HG03066 (cell line): ENCODE data around the gene ADRA2B.

Source experiments
- ATAC-seq: cut with Tn5 transposase; IDR thresholded peaks from one replicate; pipeline ENCODE4 v1.9.1; 2021; ENCODE audit warnings: low read depth; ENCODE audit not compliant: unreplicated experiment

The ADRA2B gene

GRCh38 chr2:96106991-96107707, 9.2 kb downstream of the ADRA2B start:
- no peak for ATAC-seq

- no peak for ATAC-seq
Measured at GRCh38 chr2:96105994-96106715, 10.2 kb downstream of the ADRA2B start.

- no peak for ATAC-seq
Measured at GRCh38 chr2:96105152-96105915, 11.0 kb downstream of the ADRA2B start.

- ATAC-seq, result no peak
Measured at GRCh38 chr2:96104487-96104861, 11.9 kb downstream of the ADRA2B start.

- ATAC-seq, result no peak
Measured at GRCh38 chr2:96103761-96104486, 12.4 kb downstream of the ADRA2B start.

GRCh38 chr2:96103187-96103601, 13.2 kb downstream of the ADRA2B start:
- no peak for ATAC-seq

- no peak for ATAC-seq
Measured at GRCh38 chr2:96102596-96103186, 13.7 kb downstream of the ADRA2B start.

GRCh38 chr2:96100893-96101304, 15.5 kb downstream of the ADRA2B start:
- no peak for ATAC-seq

GRCh38 chr2:96099861-96100798, 16.2 kb downstream of the ADRA2B start:
- no peak for ATAC-seq

- no peak for ATAC-seq
Measured at GRCh38 chr2:96098900-96099590, 17.3 kb downstream of the ADRA2B start.

- no peak for ATAC-seq
Measured at GRCh38 chr2:96097951-96098823, 18.2 kb downstream of the ADRA2B start.

- ATAC-seq, result no peak
Measured at GRCh38 chr2:96097441-96097840, 18.9 kb downstream of the ADRA2B start.

GRCh38 chr2:96095116-96095636, 21.2 kb downstream of the ADRA2B start:
- no peak for ATAC-seq

GRCh38 chr2:96093528-96093927, 22.8 kb downstream of the ADRA2B start:
- ATAC-seq, result no peak

- ATAC-seq, result no peak
Measured at GRCh38 chr2:96092951-96093350, 23.4 kb downstream of the ADRA2B start.

GRCh38 chr2:96092573-96092877, 23.8 kb downstream of the ADRA2B start:
- ATAC-seq, result no peak

- no peak for ATAC-seq
Measured at GRCh38 chr2:96091711-96092572, 24.4 kb downstream of the ADRA2B start.
